GM12891 (cell line): Measurements from ENCODE around the gene SEC24B.

ENCODE experiments used
- PAX5 ChIP-seq: IDR thresholded peaks from 2 replicates; pipeline ENCODE4 v1.6.1; 2011; ENCODE audit warnings: low read length, moderate library complexity, mild to moderate bottlenecking; ENCODE audit not compliant: insufficient read depth, severe bottlenecking
- POLR2A ChIP-seq: IDR thresholded peaks from 2 replicates; pipeline ENCODE4 v1.6.1; 2011; ENCODE audit warnings: low read depth, low read length, control low read depth
- POLR2AphosphoS5 ChIP-seq: IDR thresholded peaks from 2 replicates; pipeline ENCODE4 v1.6.1; 2011; ENCODE audit warnings: low read depth, low read length, control low read depth
- TAF1 ChIP-seq: IDR thresholded peaks from 2 replicates; pipeline ENCODE4 v1.6.1; 2011; ENCODE audit warnings: low read depth, low read length, control low read depth

DNA sequence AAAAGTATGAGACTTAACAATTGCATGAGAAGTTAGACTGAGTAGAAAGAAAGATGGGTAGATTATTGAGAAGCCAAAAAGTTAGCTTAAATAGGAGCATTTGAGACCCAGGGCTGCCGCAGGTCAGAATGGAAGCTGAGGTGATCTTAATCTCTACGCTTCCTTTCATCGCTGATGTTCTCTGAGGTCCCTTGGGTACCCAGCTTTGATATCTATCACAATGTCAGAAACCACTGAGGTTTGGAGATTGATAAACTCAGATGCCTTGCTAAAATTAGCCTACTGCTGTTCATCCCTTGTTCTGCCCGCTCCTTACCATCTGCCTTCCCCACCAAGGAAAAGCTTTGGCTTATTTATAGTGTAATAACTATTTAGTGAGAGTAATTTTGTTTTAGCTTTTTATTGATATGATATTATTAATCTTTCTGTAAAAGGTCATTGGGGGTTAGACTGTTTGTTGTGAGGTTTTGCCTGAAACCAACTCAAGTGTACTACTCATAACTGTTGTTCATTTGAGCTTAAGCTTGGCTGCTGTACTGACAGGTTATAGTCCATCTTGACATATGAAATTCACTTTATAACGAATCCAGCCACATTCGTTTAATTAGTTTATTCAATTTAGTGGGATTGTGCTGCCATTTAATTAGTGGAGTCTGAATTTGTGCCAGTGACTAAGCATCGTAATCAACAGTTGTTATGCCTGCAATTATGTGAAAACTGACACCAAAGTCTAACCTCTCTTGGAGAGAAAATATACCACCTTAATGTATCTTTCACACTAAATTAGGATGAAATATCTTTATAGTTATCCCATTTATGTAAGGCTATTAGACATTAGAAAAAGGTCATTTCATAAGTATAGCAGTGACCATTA lies 141.6 kb downstream of the SEC24B start:
- TF ChIP-seq POLR2A, result no peak
- TF ChIP-seq POLR2AphosphoS5, result no peak
- TF ChIP-seq TAF1, result no peak
- no peak for TF ChIP-seq PAX5
